ENCODE data around the gene QKI.

GRCh38 chr6:163536770-163537169, 122.3 kb downstream of the QKI start:
- TF ChIP-seq EZH2phosphoT487 (IDR thresholded peaks at IDR 0.05; ENCODE audit: borderline replicate concordance) (no peak), CTCF (conservative IDR thresholded peaks at IDR 0.05; ENCODE audit: low read length) (no peak)
